Activated CD8-positive, alpha-beta T cell treated with anti-CD3 and anti-CD28 coated beads for 36 hours (primary cell): ENCODE measurements around the gene PIH1D2. TPM values are rescaled to one million over a fixed set of nuclear protein-coding genes. Genes with fewer than 3 reads are reported as not detected.

Experiments used
- ATAC-seq: fragments of 200-7000 bp; cut with Tn5 transposase; one replicate; pipeline ENCODE4 v1.10.0; 2021; ENCODE audit warnings: mild to moderate bottlenecking, moderate library complexity
- CTCF ChIA-PET: fragments of 350-600 bp; sonication (Branson Sonifier 250); formaldehyde crosslinking; loops from one replicate; lab custom pipeline; 2021; ENCODE audit warnings: antibody characterized with exemption; lab: Charles Lee
- POLR2A ChIA-PET: fragments of 350-600 bp; sonication (Branson Sonifier 250); formaldehyde crosslinking; loops from one replicate; lab custom pipeline; 2021; ENCODE audit warnings: antibody characterized with exemption; lab: Charles Lee
- DNase-seq: peaks from one replicate; pipeline ENCODE4 v3.0.0-alpha.2; 2020
- H3K27ac Mint-ChIP-seq: one replicate; pipeline ENCODE4 v1.8.0; 2021; ENCODE audit warnings: mild to moderate bottlenecking, mixed read lengths
- H3K27me3 Mint-ChIP-seq: one replicate; pipeline ENCODE4 v1.8.0; 2021; ENCODE audit warnings: mixed read lengths
- H3K36me3 Mint-ChIP-seq: one replicate; pipeline ENCODE4 v1.8.0; 2021; ENCODE audit warnings: low read depth, mixed read lengths
- H3K4me1 Mint-ChIP-seq: one replicate; pipeline ENCODE4 v1.8.0; 2021; ENCODE audit warnings: low read depth, mixed read lengths
- H3K4me3 Mint-ChIP-seq: one replicate; pipeline ENCODE4 v1.8.0; 2021; ENCODE audit warnings: mild to moderate bottlenecking, moderate library complexity, mixed read lengths
- H3K9me3 Mint-ChIP-seq: one replicate; pipeline ENCODE4 v1.8.0; 2021; ENCODE audit warnings: mixed read lengths
- intact Hi-C: fragments of 100-400 bp; cut with micrococcal nuclease; formaldehyde crosslinking; loops from one replicate; pipeline ENCODE4 v1.10.0; 2022
- total RNA-seq, 2 experiments: library from RNA; stranded (reverse); gene quantifications; one replicate each; pipeline ENCODE4 v1.2.3, GENCODE V29; 2021
- TF ChIP-seq, protein P1 (sequence below): fragments of 200-600 bp; IDR thresholded peaks from one replicate; pipeline ENCODE4 v1.8.0; 2022; ENCODE audit warnings: antibody characterized with exemption, mild to moderate bottlenecking

Gene PIH1D2
- total RNA-seq, 2 experiments from 2014 or later, result 0.61 to 0.67 TPM

DNA sequence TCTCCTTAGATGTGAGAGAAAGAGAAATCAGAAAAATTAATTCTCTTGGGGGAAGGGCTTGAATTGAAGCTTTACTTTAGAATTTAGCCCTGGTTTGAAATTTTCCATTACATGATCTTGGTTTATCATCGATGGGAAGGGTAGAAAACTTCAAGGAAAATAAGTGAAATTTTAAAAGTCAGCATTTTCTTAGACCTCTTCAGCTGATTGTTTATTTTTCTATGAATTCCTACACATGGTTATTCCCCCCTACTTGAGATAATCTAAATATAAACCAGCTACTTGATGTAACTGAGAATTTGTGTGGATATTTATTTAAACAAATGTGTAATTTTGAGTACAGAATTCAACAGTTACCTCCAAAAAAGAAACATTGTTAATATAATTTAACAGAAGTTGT is 10.9 kb downstream of the PIH1D2 start:
- no peak overlapping the region for H3K4me3 Mint-ChIP-seq
- no peaks in the 10 kb centered on the region for H3K9me3 Mint-ChIP-seq
- peaks cover 16% of the 10 kb centered on the region for H3K36me3 Mint-ChIP-seq

DNA sequence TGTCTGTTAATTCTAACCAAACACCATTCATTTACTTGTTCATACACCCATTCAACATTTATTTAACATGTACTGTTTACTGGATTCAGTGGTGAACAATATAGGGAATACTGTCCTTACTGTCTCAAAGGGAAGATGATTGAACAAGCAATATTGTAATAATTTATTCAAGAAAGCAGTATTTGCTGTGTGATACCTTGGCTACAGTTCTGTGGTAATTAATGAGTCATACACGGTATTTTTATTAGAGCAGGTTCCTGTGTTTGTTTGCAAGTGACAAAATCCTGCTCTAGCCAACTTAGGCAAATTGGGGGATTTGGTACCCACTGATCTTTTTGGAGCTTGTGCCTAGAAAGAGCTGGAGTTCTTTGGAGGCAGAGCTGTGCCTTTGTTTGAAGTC is 15.7 kb downstream of the PIH1D2 start:
- POLR2A ChIA-PET, result no interaction called here
- peaks cover 42% of the 10 kb centered on the region for H3K36me3 Mint-ChIP-seq
- CTCF ChIA-PET, result no interaction called here
- no peak overlapping the region for H3K27ac Mint-ChIP-seq
- ATAC-seq, result no peak
- TF ChIP-seq, protein P1, sequence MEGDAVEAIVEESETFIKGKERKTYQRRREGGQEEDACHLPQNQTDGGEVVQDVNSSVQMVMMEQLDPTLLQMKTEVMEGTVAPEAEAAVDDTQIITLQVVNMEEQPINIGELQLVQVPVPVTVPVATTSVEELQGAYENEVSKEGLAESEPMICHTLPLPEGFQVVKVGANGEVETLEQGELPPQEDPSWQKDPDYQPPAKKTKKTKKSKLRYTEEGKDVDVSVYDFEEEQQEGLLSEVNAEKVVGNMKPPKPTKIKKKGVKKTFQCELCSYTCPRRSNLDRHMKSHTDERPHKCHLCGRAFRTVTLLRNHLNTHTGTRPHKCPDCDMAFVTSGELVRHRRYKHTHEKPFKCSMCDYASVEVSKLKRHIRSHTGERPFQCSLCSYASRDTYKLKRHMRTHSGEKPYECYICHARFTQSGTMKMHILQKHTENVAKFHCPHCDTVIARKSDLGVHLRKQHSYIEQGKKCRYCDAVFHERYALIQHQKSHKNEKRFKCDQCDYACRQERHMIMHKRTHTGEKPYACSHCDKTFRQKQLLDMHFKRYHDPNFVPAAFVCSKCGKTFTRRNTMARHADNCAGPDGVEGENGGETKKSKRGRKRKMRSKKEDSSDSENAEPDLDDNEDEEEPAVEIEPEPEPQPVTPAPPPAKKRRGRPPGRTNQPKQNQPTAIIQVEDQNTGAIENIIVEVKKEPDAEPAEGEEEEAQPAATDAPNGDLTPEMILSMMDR, result no peak
- H3K4me1 Mint-ChIP-seq, result peaks cover 15% of the 10 kb centered on the region
- H3K4me3 Mint-ChIP-seq, result no peak overlapping the region
- DNase-seq, result no peak
- intact Hi-C loops, result no loop called here
- H3K27me3 Mint-ChIP-seq, result no peaks in the 10 kb centered on the region
- no peaks in the 10 kb centered on the region for H3K9me3 Mint-ChIP-seq

More for the DNA sequence above, 10.9 kb downstream of the PIH1D2 start:
- POLR2A ChIA-PET, result interaction anchor here (0.7 kb wide), 1 partner anchor 16 kb away, joined by 4 read pairs; no protein-coding TSS in a partner anchor
- CTCF ChIA-PET, result interaction anchor here (0.8 to 1.2 kb wide), 3 partner anchors 50 to 217 kb away, joined by 3 to 4 read pairs (median 3); no protein-coding TSS in a partner anchor
- no peak overlapping the region for H3K27ac Mint-ChIP-seq
- ATAC-seq (no peak), DNase-seq (no peak)
- no peaks in the 10 kb centered on the region for H3K27me3 Mint-ChIP-seq
- no peaks in the 10 kb centered on the region for H3K4me1 Mint-ChIP-seq
- intact Hi-C loops, result no loop called here
- TF ChIP-seq, protein P1, result no peak

DNA sequence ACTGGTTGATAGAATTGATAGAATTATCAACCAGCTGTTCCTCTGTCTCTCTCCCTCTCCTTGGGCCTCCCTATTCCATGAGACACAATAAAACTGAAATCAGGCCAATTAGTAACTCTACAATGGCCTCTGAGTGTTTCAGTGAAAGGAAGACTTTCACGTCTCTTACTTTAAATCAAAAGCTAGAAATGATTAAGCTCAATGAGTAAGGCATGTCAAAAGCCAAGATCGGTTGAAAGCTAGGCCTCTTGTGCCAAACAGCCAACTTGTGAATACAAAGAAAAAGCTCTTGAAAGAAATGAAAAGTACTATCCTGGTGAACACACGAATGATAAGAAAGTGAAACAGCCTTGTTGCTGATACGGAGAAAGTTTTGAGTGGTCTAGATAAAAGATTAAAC is 16.6 kb downstream of the PIH1D2 start:
- TF ChIP-seq, protein P1, result no peak
- Mint-ChIP-seq H3K4me3 (no peak overlapping the region), H3K36me3 (peaks cover 48% of the 10 kb centered on the region), H3K9me3 (no peaks in the 10 kb centered on the region), H3K27ac (peak overlapping the region; percentile 78), H3K4me1 (peaks cover 15% of the 10 kb centered on the region), H3K27me3 (no peaks in the 10 kb centered on the region)
- CTCF ChIA-PET, result interaction anchor here (0.7 to 0.8 kb wide), 3 partner anchors 14 to 121 kb away, joined by 3 to 4 read pairs (median 3); no protein-coding TSS in a partner anchor
- ATAC-seq (peak; percentile 51), DNase-seq (no peak)
- intact Hi-C loops, result no loop called here
- POLR2A ChIA-PET, result no interaction called here

DNA sequence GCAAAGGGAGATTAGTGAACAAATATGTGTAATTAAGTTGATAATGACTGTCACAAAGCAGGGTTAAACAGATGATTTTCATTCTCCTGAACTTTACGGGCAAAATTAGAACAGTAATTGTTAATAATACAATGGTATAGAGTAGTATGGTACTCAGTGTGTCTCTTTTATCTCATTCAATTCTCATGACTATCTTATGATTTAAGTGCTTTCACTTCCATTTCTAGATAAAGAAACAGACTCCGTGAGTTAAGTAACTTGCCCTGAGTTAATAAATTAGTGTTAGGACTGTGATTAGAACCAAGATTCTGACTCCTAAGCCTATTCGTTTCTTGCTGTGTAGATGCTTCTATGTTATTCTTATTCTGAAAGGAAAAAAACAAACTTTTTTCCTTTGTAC is 22.0 kb downstream of the PIH1D2 start:
- peaks cover 23% of the 10 kb centered on the region for H3K4me1 Mint-ChIP-seq
- CTCF ChIA-PET, result no interaction called here
- H3K9me3 Mint-ChIP-seq, result no peaks in the 10 kb centered on the region
- no peaks in the 10 kb centered on the region for H3K27me3 Mint-ChIP-seq
- TF ChIP-seq, protein P1, result no peak
- ATAC-seq (no peak), DNase-seq (no peak)
- no peak overlapping the region for H3K4me3 Mint-ChIP-seq
- POLR2A ChIA-PET, result no interaction called here
- intact Hi-C loops, result no loop called here
- no peak overlapping the region for H3K27ac Mint-ChIP-seq
- peaks cover 70% of the 10 kb centered on the region for H3K36me3 Mint-ChIP-seq

DNA sequence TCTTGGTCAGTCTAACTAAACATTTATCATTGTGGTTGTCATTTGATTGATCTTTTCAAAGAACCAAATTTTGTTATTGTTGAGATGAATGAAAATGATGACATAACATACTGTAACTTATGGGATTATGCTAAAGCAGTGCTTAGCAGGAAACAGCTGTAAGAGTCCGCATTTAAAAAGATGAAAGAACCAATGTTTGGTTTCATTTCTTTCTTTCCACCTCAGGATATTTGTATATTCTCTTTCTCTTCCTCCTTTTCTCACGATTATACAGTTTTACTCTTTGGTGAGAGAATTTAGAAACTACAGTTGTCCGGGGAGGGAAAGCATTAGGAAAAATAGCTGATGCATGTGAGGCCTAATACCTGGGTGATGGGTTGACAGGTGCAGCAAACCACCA is 23.1 kb downstream of the PIH1D2 start:
- H3K4me3 Mint-ChIP-seq, result no peak overlapping the region
- ATAC-seq (no peak), DNase-seq (no peak)
- ChIA-PET POLR2A (no interaction called here), CTCF (no interaction called here)
- intact Hi-C loops, result no loop called here
- no peaks in the 10 kb centered on the region for H3K27me3 Mint-ChIP-seq
- H3K36me3 Mint-ChIP-seq, result peaks cover 72% of the 10 kb centered on the region
- TF ChIP-seq, protein P1, result no peak
- no peak overlapping the region for H3K27ac Mint-ChIP-seq
- H3K9me3 Mint-ChIP-seq, result no peaks in the 10 kb centered on the region
- H3K4me1 Mint-ChIP-seq, result peaks cover 18% of the 10 kb centered on the region
